GM12801 (cell line): Measurements from ENCODE around the gene PAK1IP1.

Experiments
- TF ChIP-seq, protein P1 (sequence below): IDR thresholded peaks from one replicate; pipeline ENCODE4 v1.5.1; 2011; ENCODE audit warnings: control low read depth; ENCODE audit not compliant: insufficient read length; ENCODE audit errors: extremely low read depth

PAK1IP1 gene

DNA sequence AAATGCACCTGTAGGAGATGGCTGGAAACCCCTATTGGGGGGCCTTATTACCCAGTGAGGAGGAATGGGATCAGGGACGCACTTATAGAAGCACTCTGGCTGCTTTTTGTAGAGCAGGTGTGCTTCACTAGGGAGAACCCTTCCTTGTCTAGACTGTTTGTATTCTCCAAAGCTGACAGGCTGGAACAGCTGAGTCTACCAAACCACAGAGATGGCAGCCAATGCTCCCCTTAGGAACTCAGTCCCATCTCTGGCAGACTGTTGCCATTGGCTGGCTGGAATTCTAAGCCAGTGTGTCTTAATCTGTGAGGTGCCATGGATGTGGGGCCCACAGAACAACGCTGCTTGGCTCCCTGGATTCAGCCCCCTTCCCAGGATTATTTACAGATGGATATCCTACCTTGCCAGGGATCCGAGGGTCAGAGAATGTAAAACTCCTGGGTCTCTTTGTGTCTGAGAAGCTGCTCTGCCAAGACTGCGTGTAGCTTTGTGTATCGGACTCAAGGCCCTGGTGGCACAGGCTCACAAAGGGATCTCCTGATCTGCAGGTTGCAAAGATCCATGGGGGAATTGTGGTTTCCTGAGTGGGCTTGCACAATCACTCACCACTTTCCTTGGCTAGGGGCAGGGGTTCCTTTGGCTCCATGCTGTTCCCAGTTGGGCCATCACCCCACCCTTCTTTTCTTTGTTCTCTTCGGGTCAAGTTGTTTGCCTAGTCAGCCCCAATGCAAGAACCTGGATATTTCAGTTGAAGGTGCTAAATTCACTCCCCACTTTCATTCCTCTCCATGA, 26.4 kb upstream of the PAK1IP1 start:
- TF ChIP-seq, protein P1, sequence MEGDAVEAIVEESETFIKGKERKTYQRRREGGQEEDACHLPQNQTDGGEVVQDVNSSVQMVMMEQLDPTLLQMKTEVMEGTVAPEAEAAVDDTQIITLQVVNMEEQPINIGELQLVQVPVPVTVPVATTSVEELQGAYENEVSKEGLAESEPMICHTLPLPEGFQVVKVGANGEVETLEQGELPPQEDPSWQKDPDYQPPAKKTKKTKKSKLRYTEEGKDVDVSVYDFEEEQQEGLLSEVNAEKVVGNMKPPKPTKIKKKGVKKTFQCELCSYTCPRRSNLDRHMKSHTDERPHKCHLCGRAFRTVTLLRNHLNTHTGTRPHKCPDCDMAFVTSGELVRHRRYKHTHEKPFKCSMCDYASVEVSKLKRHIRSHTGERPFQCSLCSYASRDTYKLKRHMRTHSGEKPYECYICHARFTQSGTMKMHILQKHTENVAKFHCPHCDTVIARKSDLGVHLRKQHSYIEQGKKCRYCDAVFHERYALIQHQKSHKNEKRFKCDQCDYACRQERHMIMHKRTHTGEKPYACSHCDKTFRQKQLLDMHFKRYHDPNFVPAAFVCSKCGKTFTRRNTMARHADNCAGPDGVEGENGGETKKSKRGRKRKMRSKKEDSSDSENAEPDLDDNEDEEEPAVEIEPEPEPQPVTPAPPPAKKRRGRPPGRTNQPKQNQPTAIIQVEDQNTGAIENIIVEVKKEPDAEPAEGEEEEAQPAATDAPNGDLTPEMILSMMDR, result no peak

DNA sequence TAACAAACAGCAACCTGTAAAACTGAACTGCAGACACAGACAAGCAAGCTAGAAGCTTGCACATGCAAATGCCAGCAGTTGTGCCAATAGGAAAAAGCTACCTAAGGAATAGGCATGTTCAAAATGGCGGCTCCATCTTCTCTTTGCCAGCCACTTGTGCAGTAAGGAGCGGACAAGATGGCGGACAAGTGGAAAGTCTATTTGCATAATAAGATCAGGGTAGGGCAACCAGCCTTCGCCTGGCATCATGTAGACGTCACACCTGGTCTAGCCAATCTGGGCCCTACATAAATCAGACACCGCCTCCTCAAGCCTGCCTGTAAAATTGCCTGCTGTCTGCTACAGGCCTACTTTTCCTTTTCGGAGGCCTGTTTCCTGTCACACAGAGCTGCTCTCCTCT, 18.4 kb upstream of the PAK1IP1 start:
- TF ChIP-seq, protein P1, result no peak

DNA sequence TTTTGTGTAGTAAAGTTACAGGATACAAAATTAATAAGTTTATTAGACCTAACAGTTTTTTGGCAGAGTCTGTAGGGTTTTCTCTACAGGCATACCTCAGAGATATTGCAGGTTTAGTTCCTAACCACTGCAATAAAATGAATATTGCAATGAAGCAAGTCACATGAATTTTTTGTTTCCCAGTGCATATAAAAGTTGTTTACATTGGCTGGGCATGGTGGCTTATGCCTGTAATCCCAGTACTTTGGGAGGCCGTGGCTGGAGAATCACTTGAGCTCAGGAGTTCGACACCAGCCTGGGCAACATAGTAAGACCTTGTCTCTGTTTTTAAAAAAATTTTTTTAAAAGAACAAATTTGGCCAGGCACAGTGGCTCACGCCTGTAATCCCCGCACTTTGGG, 16.3 kb upstream of the PAK1IP1 start:
- TF ChIP-seq, protein P1, result no peak

DNA sequence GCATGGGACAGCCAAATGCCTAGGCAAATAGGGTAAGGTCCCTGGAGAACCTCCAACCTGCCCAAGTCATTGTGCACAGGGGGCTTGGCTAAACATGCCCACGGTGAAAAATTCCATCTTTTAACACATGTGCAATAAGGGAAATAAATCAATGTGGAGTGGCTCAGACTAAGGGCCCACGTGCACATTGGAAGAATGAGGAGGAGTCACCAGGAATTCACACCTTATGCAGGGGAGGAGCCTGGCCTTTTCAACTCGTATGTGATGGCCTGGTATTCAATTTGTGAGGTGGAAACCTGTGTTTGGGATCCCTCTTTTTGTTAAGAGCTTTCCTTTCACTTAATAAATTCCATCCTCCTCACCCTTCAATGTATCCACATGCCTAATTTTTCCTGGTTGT, 13.0 kb upstream of the PAK1IP1 start:
- TF ChIP-seq, protein P1, result no peak

DNA sequence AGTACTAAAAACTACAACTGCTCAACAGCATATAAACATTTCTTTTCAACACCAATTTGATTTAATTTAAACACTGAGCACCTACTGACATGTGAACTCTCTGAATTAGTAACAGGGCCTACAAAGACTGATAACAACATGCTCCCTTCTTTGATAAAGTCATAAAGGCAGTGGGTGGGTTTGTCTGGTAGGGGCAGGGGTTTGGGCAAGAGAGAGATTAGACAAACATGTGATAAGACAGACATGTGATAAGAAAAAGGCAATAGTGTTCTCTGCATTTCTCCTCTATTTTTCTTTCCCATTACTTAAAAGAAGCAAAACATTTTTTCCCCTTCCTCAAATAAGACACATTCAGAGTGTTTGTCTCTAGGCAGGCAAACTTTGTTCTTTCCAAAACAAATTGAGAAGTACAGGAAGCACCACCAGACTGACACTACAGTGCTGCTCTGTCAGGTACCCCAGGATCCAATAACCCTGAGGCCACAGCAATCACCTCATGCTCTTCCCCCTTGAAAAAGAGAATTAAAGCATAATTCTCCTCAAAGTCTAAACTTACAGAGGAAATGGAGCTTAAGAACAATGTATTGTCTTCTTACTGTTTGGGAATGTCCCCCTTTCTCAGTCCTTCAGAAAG, 12.3 kb upstream of the PAK1IP1 start:
- TF ChIP-seq, protein P1, result no peak

DNA sequence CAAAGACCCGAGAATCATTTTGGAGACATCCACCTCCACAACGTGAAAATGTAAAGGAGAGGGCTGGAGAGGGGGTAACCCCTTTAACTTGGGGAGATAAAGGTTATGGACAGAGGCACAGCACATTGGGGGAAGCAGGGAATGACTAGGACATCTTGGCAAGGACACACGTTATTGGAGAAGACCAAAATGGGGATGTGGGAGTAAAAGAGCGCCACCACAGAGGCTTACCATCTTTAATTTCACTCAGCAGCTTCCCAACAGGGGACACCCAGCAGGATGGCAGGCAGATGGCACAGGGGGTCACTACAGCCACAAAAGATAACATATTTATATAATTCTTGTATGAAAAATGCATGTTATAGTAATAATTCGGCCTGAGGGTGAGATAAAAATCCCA, 10.2 kb upstream of the PAK1IP1 start:
- TF ChIP-seq, protein P1, result no peak

DNA sequence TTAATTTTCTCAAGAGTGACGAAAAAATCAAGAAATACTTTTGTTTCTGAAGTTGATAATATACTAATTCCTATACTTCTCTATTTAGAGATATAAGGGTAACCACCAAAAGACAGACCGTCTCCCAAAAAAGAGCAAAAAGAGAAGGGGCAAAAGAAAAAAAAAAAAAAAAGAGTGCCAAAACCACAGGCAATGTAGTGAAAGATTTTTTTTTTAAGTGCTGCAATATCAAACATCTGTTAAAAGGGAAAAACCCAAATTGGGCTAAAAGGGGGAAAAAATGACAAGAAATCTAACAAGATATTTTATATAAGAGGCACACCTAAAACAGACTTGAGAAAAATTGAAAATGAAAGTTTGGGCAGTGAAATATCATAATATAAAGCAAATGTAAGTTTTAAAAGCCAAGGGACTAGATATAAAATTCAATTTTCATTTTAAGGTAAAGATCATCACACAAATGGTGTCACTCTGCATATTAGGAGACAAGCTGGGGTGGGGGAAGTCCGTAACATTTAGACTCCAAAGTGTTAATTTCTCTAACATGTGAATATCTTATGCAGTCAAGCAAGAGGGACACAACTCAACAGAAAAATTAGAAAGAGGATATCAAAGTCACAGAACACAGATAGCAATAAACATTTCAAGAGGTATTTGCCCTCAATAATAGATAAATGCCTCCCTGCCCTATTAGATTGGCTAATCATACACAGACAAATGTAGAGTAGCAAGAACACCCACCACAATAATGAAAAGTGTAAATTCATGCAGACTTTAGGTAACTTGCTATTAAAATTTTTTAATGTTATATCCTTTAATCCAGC, 9.5 kb upstream of the PAK1IP1 start:
- TF ChIP-seq, protein P1, result no peak
